ENCODE measurements around the gene SCAF11.

Gene SCAF11

DNA sequence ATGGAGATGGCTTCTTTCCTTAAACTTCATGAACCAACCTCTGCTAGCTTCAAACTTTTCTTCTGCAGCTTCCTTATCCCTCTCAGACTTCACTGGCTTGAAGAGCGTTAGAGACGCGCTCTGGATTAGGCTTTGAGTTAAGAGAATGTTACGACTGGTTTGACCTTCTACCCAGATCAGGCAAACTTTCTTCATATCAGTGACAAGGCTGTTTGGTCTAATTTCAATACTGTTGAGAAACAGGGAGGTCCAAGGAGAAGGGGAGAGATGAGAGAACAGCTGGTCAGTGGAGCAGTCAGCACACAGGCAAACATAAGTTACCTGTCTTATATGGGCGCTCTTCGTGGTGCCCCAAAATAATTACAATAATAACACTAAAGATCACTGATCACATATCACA, 14.9 kb downstream of the SCAF11 start:
- no peak for DNase-seq (ENCODE audit: low spot score)
- TF ChIP-seq, protein P1, sequence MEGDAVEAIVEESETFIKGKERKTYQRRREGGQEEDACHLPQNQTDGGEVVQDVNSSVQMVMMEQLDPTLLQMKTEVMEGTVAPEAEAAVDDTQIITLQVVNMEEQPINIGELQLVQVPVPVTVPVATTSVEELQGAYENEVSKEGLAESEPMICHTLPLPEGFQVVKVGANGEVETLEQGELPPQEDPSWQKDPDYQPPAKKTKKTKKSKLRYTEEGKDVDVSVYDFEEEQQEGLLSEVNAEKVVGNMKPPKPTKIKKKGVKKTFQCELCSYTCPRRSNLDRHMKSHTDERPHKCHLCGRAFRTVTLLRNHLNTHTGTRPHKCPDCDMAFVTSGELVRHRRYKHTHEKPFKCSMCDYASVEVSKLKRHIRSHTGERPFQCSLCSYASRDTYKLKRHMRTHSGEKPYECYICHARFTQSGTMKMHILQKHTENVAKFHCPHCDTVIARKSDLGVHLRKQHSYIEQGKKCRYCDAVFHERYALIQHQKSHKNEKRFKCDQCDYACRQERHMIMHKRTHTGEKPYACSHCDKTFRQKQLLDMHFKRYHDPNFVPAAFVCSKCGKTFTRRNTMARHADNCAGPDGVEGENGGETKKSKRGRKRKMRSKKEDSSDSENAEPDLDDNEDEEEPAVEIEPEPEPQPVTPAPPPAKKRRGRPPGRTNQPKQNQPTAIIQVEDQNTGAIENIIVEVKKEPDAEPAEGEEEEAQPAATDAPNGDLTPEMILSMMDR (IDR thresholded peaks at IDR 0.05; ENCODE audit: extremely low read depth, missing control alignments): no peak

DNA sequence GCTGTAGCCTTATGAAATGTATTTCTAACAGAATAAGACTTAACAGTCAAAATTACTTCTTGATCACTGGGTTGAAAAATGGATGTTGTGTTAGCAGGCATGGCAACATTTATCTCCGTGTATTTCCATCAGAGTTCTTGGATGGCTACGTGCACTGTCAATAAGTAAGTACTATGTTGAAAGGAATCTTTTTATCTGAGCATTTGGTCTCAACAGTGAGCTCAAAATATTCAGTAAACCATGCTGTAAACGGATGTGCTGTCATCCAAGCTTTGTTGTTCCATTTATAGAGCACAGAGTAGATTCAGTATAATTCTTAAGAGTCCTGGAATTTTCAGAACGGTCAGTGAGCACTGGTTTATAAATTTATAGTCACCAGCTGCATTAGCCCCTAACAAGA, 15.5 kb downstream of the SCAF11 start:
- TF ChIP-seq, protein P1 (IDR thresholded peaks at IDR 0.05; ENCODE audit: extremely low read depth, missing control alignments): no peak
- DNase-seq (ENCODE audit: low spot score): no peak

DNA sequence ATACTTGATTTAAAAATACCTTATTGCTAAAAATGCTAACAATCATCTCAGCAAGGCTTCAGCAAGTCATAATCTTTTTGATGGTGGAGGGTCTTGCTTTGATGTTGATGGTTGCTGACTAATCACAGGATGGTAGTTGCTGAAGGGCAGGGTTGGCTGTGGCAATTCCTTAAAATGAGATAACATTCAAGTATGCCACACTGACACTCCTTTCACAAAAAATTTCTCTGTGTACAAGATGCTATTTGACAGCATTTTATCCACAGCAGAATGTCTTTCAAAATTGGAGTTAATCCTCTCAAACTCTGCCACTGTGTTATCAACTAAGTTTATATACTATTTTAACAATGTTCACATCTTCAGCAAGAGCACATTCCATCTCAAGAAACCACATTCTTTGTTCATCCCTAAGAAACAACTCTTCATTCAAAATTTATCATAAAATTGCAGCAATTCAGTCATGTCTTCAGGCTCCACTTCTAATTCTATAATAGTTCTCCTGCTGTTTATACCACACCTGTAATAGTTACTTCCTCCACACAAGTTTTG, 16.1 kb downstream of the SCAF11 start:
- TF ChIP-seq, protein P1 (IDR thresholded peaks at IDR 0.05; ENCODE audit: extremely low read depth, missing control alignments): no peak
- DNase-seq (ENCODE audit: low spot score): no peak

DNA sequence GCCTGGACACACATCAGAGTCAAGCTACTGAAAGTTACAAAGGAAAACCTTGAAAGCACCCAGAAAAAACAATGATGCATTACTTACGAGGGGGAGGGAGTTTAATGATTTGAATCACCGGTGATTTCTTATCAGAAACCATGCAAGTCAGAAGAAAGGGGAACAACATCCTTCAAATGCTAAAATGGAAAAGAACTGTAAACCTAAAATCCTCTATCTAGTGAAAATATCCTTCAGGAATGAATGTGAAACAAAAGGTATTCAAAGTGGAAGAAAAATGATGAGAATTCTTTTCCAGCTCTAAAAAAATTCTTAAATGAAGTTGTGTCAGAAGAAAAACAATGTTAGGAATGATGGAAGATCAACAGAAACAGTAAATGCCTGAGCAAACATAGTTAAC, 16.8 kb downstream of the SCAF11 start:
- TF ChIP-seq, protein P1 (IDR thresholded peaks at IDR 0.05; ENCODE audit: extremely low read depth, missing control alignments): no peak
- no peak for DNase-seq (ENCODE audit: low spot score)

DNA sequence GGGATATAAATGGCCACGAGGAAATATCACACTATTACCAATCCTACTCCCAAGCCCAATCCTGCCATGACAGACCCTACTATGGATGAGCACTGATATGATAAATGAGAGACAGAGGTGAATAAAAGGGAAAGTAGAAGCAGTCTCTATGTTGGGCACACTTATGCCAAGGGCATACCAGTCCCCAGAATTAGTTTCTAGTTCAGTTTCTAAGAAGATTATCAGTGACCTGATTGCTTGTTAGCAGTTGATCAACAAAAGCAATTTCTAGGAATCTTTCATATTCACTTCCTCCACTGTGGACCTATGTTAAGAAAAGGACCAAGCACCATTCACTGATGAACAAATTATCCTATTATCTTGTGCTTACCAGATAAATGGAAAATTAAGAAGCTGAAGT, 20.0 kb downstream of the SCAF11 start:
- no peak for DNase-seq (ENCODE audit: low spot score)
- TF ChIP-seq, protein P1 (IDR thresholded peaks at IDR 0.05; ENCODE audit: extremely low read depth, missing control alignments): no peak

DNA sequence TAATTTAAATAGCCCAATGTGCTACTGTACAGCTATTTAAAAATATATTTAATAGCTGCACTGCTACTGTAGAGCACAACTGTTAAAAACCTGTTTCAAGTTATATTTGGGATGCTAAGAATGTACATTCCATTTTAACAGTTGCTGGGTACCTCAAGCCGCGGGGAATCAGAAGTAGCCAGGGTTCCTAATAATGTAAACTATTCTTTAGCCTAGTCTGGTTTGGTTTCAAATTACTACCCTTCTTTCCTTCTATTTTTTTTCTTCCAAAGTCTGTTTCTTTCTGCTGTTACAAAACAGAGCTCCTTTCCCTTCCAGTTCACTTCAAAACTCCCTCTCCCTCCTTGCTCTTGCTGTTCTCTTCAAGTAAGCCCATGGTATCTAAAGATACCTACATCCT, 21.3 kb downstream of the SCAF11 start:
- TF ChIP-seq, protein P1 (IDR thresholded peaks at IDR 0.05; ENCODE audit: extremely low read depth, missing control alignments): no peak

DNA sequence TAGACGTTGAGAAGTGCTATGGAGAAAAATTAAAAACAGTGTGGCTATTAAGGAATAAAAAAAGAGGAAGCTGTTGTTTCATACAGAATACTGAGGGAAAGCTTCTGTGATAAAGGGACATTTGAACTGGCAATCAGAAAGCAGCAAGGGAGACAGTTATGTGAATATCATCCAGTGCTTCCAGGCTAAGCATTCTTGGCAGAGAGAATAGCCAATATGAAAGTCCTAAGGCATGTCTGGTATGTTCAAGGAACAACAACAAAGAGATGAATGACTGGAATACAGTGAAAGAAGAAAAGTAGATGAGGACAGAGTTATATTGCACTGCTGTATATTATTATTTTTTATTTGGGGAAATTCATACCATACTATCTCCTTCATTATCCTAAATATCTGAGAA, 23.9 kb downstream of the SCAF11 start:
- DNase-seq (ENCODE audit: low spot score): no peak
- TF ChIP-seq, protein P1 (IDR thresholded peaks at IDR 0.05; ENCODE audit: extremely low read depth, missing control alignments): no peak

More for the DNA sequence above, 21.3 kb downstream of the SCAF11 start:
- DNase-seq (ENCODE audit: low spot score): no peak

All from GM20000 (cell line).